ENCODE results near the gene PIH1D2. TPM values are rescaled to one million over a fixed set of nuclear protein-coding genes. Genes with fewer than 3 reads are reported as not detected.

Gene PIH1D2
- total and polyA plus RNA-seq, 9 of the 15 experiments (the other 6 are each of a cell fraction or from before 2014, with no cell fraction given) = 1.5 to 5.4 (median 3.0) TPM

GRCh38 chr11:112086422-112087191 lies 12.8 kb upstream of the PIH1D2 start, which contains the start of the genes SDHD and TIMM8B (continued):
- TF ChIP-seq ZNF699 (CRISPR knock-in tag; IDR thresholded peaks at IDR 0.05; ENCODE audit: insufficient replicate concordance) = no peak
- TF ChIP-seq FOXP4 (CRISPR knock-in tag; IDR thresholded peaks at IDR 0.05; ENCODE audit: borderline replicate concordance) = peak; percentile 63; the same call in 1 of the 2 replicates
- TF ChIP-seq ZNF707 (CRISPR knock-in tag; conservative IDR thresholded peaks at IDR 0.05) = no peak
- TF ChIP-seq CEBPB (tag; IDR thresholded peaks at IDR 0.05) = no peak
- TF ChIP-seq TEAD2 (tag; IDR thresholded peaks at IDR 0.05) = no peak
- peak; percentile 30; the same call in 1 of the 2 replicates for TF ChIP-seq NFIC (IDR thresholded peaks at IDR 0.05)
- TF ChIP-seq HDAC2 (IDR thresholded peaks at IDR 0.05) = peak; percentile 38; the same call in 1 of the 2 replicates
- TF ChIP-seq ZNF609 (CRISPR knock-in tag; IDR thresholded peaks at IDR 0.05; ENCODE audit: borderline replicate concordance) = peak; percentile 31; the same call in 1 of the 2 replicates
- TF ChIP-seq ZMIZ1 (IDR thresholded peaks at IDR 0.05; ENCODE audit: low read depth in 2 of 2, low read length in 2 of 2) = no peak
- peak; percentile 91; the same call in 1 of the 2 replicates for TF ChIP-seq TFAP4 (CRISPR knock-in tag; IDR thresholded peaks at IDR 0.05; ENCODE audit: borderline replicate concordance)
- TF ChIP-seq MECOM (CRISPR knock-in tag; IDR thresholded peaks at IDR 0.05) = no peak
- no peak for TF ChIP-seq MYNN (IDR thresholded peaks at IDR 0.05)
- TF ChIP-seq MYNN (CRISPR knock-in tag; IDR thresholded peaks at IDR 0.05) = no peak
- TF ChIP-seq PHF8 (IDR thresholded peaks at IDR 0.05; ENCODE audit: borderline replicate concordance, low read length) = peak; percentile 99
- TF ChIP-seq ZNF444 (CRISPR knock-in tag; IDR thresholded peaks at IDR 0.05) = no peak
- no peak for TF ChIP-seq NCOA6 (IDR thresholded peaks at IDR 0.05)
